NT2/D1 (cell line): ENCODE data around the gene TTLL12.
A peak's percentile ranks its signal among the peaks of the same experiment; 100 is the strongest.

Experiments
- DNase-seq: peaks from one replicate; pipeline ENCODE4 v3.0.0-alpha.2; 2011; ENCODE audit warnings: low read depth, low spot score
- H3K27me3 ChIP-seq: 2 replicates; pipeline ENCODE4 v1.6.0; 2011; ENCODE audit warnings: mild to moderate bottlenecking; ENCODE audit not compliant: insufficient read length, insufficient read depth
- H3K36me3 ChIP-seq: 2 replicates; pipeline ENCODE4 v1.6.1; 2011; ENCODE audit warnings: mild to moderate bottlenecking, low read length, mixed read lengths; ENCODE audit not compliant: insufficient read depth, insufficient read length
- H3K4me1 ChIP-seq: 2 replicates; pipeline ENCODE4 v1.5.1; 2011; ENCODE audit not compliant: insufficient read depth, insufficient read length
- H3K4me3 ChIP-seq: 2 replicates; pipeline ENCODE4 v1.5.1; 2011; ENCODE audit warnings: low read depth; ENCODE audit not compliant: insufficient read length
- H3K9ac ChIP-seq: 2 replicates; pipeline ENCODE4 v1.6.0; 2011; ENCODE audit warnings: low read depth; ENCODE audit not compliant: insufficient read length
- H3K9me3 ChIP-seq: 2 replicates; pipeline ENCODE4 v1.5.1; 2011; ENCODE audit warnings: mild to moderate bottlenecking, low read length; ENCODE audit not compliant: insufficient read depth
- SUZ12 ChIP-seq: IDR thresholded peaks from 2 replicates; pipeline ENCODE4 v1.6.1; 2011; ENCODE audit not compliant: insufficient read length, insufficient read depth; ENCODE audit errors: extremely low read depth
- YY1 ChIP-seq: IDR thresholded peaks from 2 replicates; pipeline ENCODE4 v1.6.1; 2011; ENCODE audit not compliant: insufficient read length, insufficient read depth
- ZNF274 ChIP-seq: IDR thresholded peaks from 2 replicates; pipeline ENCODE4 v1.6.1; 2011; ENCODE audit warnings: mild to moderate bottlenecking, low read depth, low read length

The TTLL12 gene

DNA sequence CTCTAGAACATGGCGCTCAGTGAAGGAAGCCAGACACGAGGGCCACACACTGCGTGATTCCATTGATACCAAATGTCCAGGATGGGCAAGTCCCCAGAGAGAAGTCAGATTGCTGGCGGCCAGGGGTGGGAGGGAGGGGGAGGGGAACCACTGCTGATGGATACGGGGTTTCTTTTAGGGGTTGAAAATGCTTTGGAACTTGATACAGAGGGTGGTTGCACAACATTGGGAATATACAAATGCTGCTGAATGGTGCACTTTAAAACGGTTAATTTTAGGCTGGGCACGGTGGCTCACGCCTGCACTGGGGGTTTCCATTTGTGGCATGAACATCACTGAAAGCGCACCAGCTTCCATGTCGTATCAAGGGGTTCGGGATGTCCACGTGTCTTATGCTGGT is 30.5 kb downstream of the TTLL12 start:
- no peaks in the 10 kb centered on the region for H3K9me3 ChIP-seq
- no peak for TF ChIP-seq ZNF274
- no peak overlapping the region for H3K9ac ChIP-seq
- no peak for DNase-seq
- H3K4me3 ChIP-seq = no peak overlapping the region
- H3K27me3 ChIP-seq = peaks cover 12% of the 10 kb centered on the region
- peaks cover 15% of the 10 kb centered on the region for H3K4me1 ChIP-seq
- H3K36me3 ChIP-seq = no peaks in the 10 kb centered on the region

DNA sequence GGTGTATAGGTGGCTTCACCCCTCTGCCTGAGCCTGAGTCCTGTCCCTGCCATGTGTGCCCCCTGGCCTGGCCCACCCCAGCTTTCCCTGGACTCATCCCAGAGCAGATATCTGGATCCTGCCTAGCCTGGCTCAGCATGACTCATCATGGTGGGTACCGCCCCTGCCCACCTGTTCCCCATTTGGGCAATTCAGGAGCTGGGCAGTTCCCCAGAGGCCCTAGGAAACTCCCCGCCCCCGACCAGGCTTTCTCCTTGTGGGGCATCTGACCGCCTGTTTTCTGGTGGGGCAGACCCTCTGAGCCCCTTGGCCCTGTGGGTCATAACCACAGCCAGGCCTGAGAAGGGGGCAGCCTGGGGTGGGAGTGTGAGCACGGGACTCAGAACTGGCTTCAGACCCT is 31.1 kb downstream of the TTLL12 start:
- Histone ChIP-seq H3K27me3 (peaks cover 17% of the 10 kb centered on the region), H3K4me1 (peaks cover 19% of the 10 kb centered on the region), H3K9me3 (no peaks in the 10 kb centered on the region), H3K36me3 (no peaks in the 10 kb centered on the region), H3K4me3 (no peak overlapping the region), H3K9ac (no peak overlapping the region)
- TF ChIP-seq SUZ12 = no peak
- TF ChIP-seq YY1 = no peak
- TF ChIP-seq ZNF274 = no peak
- no peak for DNase-seq

DNA sequence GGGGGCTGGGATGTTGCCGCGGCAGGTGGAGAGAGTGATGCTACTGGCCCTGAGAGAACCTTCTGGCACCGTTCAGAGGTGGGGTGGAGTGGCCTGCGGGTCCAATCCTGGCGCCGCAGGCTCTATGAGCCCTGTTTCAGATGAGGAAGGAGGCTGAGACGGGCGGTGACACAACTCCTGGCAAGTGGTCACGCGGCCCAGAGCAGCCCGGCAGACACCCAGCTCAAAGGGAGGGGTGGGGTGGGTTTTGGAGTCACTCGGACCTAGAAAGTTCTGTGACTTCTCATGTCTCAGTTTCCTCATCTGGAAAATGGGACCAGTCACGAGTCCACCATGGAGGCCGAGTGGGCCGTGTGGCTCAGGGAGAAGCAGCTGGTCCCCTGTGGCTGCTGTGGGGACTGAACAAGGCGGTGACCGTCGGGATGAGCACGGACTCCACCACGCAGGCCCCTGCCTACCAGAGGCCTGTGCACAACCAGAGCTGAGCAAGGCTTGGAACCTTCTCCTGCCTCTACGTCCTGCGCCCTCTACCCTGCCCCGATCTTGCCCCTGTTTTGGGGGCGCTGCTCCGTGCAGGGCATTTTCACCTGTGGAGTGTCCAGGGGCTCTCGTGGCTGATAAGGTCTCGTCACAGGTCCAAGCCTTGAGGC is 31.9 kb downstream of the TTLL12 start:
- TF ChIP-seq YY1 (no peak), SUZ12 (no peak)
- Histone ChIP-seq H3K36me3 (no peaks in the 10 kb centered on the region), H3K9ac (no peak overlapping the region), H3K4me3 (no peak overlapping the region), H3K27me3 (peaks cover 21% of the 10 kb centered on the region), H3K4me1 (peaks cover 21% of the 10 kb centered on the region), H3K9me3 (no peaks in the 10 kb centered on the region)
- DNase-seq = no peak

DNA sequence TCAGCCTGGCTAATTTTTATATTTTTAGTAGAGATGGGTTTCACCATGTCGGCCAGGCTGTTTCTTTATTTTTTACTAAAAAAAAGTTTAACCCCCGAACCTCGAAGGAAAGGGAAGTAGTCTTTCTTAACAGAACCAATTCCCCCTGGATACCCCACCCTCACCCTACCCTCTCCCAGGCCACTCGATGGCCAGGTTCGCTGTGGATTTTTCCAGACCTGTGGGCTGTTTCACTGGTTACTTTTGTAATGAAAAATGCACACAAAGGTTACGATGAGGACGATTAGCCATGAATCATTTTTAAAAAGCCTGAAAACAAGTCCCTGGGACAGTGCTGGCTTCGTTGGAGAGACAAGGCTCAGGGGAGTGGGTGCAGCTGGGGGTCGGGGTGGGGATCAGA is 33.0 kb downstream of the TTLL12 start:
- H3K4me1 ChIP-seq = peaks cover 18% of the 10 kb centered on the region
- DNase-seq = no peak
- no peaks in the 10 kb centered on the region for H3K9me3 ChIP-seq
- no peaks in the 10 kb centered on the region for H3K36me3 ChIP-seq
- H3K27me3 ChIP-seq = peaks cover 21% of the 10 kb centered on the region
- H3K9ac ChIP-seq = no peak overlapping the region
- TF ChIP-seq SUZ12 (no peak), ZNF274 (no peak), YY1 (no peak)
- H3K4me3 ChIP-seq = no peak overlapping the region

DNA sequence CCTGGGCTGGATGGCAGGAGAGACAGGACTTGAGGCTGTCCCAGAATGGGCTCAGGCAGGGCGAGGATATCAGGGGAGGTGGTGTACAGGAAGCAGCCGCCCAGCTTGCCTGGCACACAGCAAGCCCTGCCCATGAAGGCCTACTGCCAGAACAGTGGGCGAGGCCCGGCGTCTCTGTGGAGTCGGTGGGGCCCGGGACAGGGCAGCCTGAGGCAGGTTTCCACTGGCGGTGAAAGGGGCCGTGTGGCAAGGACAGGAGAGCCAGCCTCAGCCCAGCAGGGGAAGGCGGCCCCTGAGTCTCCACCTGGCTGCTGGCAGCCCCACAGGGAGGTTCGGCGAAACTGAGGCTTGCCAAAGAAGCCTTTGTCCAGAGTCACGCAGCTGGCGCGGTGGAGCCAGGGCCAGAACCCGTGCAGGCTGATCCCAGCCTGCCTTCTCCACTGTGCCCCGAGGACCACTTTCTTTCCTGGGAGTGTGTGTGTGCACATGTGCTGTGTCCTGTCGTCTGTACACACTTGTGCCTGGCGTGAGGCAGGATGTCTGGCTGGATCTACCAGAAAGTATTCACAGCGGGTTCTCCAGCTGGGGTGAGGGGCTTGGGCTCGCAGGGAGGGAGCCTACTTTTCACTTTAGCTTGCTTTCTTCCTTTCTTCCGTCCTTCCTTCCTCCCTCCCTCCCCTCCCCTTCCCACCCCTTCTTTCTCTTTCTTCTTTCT is 34.4 kb downstream of the TTLL12 start:
- TF ChIP-seq SUZ12 (no peak), ZNF274 (no peak), YY1 (no peak)
- H3K4me3 ChIP-seq = no peak overlapping the region
- peaks cover 15% of the 10 kb centered on the region for H3K4me1 ChIP-seq
- no peaks in the 10 kb centered on the region for H3K36me3 ChIP-seq
- no peak for DNase-seq
- peaks cover 21% of the 10 kb centered on the region for H3K27me3 ChIP-seq
- peak overlapping the region; percentile 77 for H3K9ac ChIP-seq
- no peaks in the 10 kb centered on the region for H3K9me3 ChIP-seq

DNA sequence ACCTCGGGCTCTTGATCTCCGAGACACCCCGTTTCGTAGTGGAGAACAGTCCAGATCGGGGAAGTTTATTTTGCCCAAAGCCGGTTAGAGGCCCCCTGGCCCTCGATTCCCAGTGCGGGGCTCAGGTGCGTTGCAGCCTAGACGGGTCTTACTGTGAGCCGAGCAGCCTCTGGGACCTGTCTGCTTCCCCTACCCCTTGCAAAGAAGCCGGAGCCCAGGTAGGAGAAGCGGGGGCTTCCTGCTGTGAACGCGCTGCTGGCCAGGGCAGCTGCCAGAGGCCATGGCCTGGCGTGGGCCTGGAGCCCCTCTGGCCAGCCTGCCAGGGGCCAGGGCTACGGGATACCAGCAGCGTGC is 35.0 kb downstream of the TTLL12 start:
- no peaks in the 10 kb centered on the region for H3K9me3 ChIP-seq
- peak overlapping the region; percentile 77 for H3K9ac ChIP-seq
- no peak for DNase-seq
- H3K27me3 ChIP-seq = peaks cover 21% of the 10 kb centered on the region
- peak overlapping the region; percentile 54 for H3K4me3 ChIP-seq
- no peaks in the 10 kb centered on the region for H3K36me3 ChIP-seq
- no peak for TF ChIP-seq SUZ12
- TF ChIP-seq YY1 = no peak
- TF ChIP-seq ZNF274 = no peak
- peaks cover 15% of the 10 kb centered on the region for H3K4me1 ChIP-seq

DNA sequence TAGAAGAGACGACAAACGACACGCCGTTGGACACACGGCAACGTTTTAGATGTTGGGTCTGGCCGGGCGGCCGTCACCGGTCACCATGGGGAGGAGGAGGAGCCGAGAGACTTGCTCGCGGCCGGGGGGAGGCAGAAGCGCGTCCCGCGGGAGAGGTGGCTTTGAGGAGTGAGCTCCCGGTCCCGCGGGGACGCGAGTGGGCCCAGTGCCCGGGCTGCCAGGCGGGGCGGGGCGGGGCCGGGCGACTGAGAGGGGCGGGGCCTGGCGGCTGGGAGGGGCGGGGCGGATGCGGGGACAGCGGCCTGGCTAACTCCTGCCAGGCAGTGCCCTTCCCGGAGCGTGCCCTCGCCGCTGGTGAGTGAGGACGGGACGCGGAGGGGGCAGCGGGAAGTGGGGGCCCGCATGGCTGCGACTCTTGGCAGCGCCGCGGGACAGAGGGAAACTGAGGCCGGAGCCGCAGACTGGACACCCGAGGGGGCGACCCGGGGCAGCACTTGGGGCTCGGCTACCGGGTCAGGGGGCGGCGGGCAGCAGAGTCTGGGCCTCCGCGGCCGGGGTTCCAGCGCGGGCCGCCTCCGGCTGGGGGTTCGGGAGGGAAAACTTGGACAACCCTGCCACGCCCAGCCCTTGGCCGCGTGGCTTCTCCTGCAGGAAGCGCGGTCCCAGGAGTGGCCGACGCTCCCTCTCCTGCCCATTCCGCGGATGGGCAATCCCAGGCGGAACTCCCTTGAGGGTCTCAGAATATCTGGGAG is 35.5 kb downstream of the TTLL12 start, which contains the start of gene TSPO:
TSS of gene TSPO (plus strand) at position 309 of the 752 bp plus-strand sequence. CDS start 7,680 bp downstream, outside the sequence.
- H3K4me3 ChIP-seq = peak within 1 kb of the TSS; percentile 54
- TF ChIP-seq ZNF274 = no peak
- no peak for TF ChIP-seq YY1
- no peak for TF ChIP-seq SUZ12

More for the DNA sequence above, 35.5 kb downstream of the TTLL12 start, which contains the start of gene TSPO:
- peaks cover 15% of the 10 kb centered on the region for H3K4me1 ChIP-seq
- H3K36me3 ChIP-seq = no peaks in the 10 kb centered on the region
- peaks cover 21% of the 10 kb centered on the region for H3K27me3 ChIP-seq
- peak within 1 kb of the TSS; percentile 77 for H3K9ac ChIP-seq
- H3K9me3 ChIP-seq = no peaks in the 10 kb centered on the region
- DNase-seq = no peak
